NCI-H345 (cell line): ENCODE results near the gene CIDEB.
A peak's percentile ranks its signal among the peaks of the same experiment; 100 is the strongest.
"Not testable (repeated sequence)": the region's sequence is repeated elsewhere in the genome, so short reads cannot be mapped to it uniquely, and the experiment has no call there.

ENCODE experiments used
- DNase-seq: peaks from one replicate; lab custom pipeline; 2025; lab: John Stamatoyannopoulos, UW

CIDEB gene, protein sequence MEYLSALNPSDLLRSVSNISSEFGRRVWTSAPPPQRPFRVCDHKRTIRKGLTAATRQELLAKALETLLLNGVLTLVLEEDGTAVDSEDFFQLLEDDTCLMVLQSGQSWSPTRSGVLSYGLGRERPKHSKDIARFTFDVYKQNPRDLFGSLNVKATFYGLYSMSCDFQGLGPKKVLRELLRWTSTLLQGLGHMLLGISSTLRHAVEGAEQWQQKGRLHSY

DNA sequence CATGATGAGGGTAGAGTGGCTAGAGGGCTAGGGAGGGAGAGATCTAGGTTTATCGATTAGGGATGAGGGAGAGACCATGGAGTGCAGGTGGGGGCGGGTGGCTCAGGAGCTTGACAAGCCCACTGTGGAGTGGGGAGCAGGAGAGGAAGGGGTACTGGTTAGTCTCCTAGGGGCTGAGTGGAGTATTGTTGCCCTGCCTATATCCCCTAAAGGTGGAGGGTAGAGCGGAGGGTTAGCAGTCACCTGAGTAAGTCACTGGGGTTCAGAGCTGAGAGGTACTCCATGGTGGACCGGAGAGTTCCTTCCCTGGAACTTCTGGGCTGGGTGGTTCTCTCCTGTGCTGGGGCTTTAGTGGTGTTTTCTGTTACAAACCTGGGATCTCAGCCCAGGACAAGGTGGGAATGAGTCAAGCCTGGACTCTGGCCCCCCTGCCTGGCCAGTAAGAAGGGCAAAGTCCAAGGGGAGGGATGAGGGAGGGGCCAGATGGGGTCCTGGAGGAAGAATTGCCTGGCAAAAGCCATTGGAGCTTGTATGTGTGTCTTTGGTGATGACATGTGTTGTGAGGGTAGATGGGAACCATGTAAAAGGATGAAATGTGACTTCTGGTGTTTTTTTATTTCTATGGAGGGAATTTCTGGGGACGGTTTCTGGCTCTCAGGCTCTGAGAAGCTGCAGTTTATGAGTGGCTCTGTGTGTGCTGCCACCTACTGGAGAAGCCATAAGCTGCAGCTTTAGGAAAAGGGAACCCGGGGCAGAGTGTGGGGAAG is at the start of gene CIDEB:
TSS of gene CIDEB (minus strand) at position 403 of the 767 bp plus-strand sequence. CDS start at position 284, 119 bp downstream.
- DNase-seq, result peak; percentile 45

DNA sequence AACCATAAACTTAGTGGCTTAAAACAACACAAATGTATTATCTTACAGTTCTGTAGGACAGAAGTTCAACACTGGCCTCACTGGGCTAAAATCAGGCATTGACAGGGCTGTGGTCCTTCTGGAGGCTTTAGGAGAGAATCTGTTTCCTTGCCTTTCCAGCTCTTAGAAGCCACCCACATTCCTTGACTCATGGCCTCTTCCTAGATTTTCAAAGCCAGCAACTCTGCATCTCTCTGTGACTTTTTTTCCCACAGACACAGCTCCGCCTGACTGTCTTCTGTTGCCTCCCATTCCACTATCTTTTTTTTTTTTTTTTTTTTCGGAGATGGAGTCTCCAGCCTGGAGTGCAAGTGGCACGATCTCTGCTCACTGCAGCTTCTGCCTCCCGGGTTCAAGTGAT is 48.4 kb upstream of the CIDEB start:
- DNase-seq, result no peak

DNA sequence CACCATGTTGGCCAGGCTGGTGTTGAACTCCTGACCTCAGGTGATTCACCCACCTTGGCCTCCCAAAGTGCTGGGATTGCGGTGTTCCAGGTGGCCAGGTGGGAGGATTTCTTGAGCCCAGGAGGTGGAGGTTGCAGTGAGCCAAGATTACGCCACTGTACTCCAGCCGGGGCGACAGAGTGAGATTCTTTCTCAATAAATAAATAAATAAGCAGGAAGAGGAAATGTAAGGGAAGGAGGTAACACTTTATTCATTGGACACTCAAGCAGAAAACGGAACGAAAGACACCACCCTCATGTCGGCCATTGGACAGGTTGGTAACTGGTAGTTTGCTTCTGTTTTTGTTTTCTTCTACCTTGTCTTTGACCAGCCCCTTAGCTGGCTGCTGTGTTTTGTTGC is 47.2 kb upstream of the CIDEB start:
- no peak for DNase-seq

DNA sequence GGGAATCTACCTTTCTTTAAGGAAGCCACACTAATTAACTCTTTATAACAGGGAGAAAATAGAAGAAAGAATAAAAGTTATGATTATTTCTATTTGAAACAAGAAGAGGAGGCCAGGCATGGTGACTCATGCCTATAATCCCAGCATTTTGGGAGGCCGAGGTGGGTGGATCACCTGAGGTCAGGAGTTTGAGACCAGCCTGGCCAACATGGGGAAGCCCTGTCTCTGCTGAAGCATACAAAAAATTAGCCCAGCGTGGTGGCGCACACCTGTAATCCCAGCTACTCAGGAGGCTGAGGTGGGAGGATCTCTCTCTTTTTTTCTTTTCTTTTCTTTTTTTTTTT is 46.7 kb upstream of the CIDEB start:
- not testable (repeated sequence) for DNase-seq

DNA sequence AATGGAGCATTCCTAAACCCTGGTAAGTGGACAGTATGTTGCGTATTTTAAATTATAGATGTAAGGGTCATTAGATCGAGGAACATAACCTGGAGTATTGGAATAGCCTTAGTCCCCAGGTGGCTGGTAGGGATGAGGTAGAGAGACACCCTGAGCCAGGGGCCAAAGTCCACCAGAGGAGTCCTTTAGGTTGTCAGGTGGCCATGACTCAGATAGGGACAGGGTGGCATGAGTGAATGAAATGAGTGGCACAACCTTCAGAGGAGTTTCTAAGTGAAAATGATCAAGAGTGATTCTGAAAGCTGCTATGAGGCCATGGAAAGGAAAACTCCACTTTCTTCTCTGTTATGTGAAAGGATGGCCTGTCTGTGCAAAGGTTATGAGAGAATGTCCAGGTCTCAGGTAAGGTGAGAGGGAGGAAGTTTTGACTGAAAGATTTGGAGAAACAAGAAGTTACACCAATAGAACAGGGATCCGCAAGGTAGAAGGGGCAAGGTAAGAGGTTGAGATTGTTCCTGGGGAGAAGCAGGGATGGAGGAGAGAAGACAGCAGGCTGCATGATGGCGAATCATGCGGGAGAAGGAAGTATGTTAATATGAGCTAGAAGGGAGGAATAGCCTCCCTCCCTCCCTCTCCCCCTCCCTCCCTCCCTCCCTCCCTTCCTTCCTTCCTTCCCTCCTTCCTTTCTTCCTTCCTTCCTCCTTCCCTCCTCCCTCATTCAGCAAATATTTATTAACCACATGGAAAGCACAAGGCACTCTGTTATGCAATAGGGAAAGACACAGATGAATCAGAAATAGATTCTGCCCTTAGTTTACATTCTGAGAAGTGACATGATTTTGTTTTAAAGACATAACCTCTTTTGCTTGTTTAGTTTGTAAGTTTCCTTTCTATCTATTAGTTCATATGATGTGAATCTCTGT is 46.0 kb upstream of the CIDEB start:
- no peak for DNase-seq

DNA sequence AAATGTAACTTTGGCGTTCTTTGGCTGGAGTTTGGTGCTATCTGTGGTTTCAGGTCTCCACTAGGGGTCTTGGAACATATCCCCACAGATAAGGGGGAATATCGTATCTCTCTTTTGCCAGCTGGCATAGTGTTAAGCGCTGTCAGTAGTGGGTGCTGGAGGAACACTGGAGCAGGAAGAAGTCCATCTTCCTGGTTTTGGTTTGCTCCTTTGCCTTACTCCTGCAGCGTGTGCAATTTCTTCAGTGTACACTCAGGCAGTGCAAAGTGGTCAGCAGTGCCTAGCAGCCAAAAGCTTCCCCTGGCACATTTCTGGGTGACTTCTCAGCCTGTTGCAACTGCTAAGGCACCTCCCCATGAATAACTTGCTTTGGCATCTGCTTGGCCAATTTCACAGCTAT is 43.7 kb upstream of the CIDEB start:
- no peak for DNase-seq

DNA sequence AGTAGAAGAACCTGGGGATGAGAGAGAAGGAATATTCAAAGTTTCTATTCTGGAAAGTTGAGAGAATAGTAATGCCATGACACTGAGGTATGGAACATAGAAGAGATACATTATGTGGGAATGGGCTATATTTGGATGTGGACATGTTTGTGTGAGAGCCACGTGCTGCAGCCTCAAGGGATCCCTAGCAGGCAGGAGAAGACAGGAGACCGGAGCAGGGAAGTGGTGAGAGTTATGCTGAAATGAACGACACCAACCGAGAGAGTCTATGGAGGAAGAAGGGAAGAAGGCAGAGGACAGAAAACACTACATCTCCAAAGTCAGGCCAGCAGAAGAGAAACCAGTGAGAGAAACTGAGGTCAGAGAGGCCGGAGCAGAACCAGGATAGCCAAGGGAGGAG is 42.0 kb upstream of the CIDEB start:
- DNase-seq, result no peak

DNA sequence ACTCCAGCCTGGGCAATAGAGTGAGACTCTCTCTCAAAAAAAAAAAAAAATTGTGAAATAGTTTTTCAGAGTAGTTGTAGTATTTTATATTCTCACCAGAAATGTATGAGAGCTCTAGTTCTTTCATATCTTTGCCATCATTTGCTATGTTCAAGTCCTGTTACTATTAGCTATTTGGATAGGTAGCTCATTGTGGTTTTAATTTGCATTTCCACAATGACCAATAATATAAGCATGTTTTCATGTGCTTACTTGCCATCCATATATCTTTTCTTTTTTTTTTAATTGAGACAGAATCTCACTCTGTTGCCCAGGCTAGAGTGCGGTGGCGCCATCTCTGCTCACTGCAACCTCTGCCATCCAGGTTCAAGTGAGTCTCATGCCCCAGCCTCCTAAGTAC is 40.4 kb upstream of the CIDEB start:
- no peak for DNase-seq

DNA sequence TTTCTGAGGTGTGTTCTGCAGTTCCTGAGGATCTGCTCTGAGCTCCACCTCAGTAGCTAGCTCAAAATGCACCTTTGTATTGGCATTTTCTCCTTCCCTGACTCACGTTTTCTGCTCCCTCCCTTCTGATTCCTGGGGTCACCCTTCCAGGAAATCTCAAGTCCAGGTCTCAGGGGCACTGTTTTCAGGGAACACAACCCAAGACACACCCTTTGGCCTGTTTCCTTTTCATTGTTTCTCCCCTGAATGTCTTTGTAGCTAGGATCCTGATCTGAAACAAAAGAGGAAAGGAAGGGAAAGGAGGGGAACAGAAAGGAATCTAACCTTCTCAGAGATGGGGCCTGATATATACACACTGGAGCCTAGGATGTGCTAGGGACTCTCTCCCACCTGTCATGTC is 39.4 kb upstream of the CIDEB start:
- DNase-seq, result no peak

DNA sequence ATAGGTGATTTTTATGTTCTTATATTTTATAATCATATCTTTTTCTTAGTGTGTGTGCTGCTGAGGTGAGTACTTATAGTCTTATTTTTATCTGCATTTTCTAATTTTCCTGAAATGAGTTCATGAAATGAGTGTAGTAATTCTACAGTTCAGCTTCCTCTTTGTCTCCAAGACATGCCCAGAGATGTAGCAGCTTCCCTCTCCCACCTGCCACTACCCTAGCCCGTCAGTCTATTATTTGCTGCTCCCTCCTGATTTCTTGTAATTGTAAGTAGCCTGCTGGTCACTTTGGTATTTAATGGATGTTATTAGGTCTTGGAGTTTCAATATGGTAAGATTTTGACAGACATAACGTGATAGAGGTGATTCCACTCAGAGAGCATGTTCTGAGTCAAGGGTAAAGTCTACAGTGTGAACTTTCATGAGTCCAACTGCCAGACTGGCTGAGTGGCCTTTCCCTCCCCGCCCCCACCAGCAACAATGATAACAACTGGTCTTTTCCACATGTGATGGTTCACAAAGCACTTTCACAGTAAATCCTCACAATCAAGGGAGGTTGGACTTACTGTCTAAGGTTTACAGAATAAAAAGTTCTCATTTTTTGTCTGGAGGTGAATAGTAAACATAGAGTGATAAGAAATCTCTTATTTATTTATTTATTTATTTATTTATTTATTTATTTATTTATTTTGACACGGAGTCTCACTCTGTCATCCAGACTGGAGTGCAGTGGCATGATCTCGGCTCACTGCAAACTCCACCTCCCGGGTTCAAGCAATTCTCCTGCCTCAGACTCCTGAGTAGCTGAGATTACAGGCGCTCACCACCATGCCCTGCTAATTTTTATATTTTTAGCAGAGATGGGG is 36.3 kb upstream of the CIDEB start:
- no peak for DNase-seq

DNA sequence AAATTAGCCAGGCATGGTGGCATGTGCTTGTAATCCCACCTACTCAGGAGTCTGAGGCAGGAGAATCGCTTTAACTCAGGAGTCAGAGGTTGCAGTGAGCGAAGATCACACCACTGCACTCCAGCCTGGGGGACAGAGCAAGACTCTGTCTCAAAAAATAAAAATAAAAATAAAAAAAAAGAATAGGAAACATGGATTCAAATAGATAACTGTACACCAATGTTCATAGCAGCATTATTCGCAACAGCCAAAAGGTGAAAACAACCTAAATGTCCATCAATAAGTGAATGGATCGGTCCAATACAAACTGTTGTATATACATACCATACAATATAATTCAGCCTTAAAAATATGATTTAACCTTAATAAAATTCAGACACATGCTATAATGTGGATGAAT is 35.1 kb upstream of the CIDEB start:
- DNase-seq, result no peak

DNA sequence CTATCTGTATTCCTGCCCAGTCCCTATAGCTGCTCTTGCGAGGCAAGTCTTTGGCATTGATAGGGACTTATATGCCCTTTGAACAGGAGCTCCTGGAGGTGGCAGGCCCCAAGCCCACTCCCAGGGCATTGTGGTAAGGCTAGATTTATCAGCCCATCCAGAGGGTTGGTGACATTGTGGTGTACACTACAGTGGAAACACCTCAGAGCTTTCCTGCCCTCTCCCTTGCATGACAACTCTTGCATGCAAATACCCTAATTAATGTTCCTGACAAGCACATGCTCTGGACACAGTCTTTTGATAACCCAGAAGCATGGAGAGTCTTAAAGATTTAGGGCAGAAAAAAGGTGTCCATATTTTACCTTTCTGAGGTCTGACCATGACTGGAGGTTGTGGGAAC is 32.8 kb upstream of the CIDEB start:
- DNase-seq, result no peak

DNA sequence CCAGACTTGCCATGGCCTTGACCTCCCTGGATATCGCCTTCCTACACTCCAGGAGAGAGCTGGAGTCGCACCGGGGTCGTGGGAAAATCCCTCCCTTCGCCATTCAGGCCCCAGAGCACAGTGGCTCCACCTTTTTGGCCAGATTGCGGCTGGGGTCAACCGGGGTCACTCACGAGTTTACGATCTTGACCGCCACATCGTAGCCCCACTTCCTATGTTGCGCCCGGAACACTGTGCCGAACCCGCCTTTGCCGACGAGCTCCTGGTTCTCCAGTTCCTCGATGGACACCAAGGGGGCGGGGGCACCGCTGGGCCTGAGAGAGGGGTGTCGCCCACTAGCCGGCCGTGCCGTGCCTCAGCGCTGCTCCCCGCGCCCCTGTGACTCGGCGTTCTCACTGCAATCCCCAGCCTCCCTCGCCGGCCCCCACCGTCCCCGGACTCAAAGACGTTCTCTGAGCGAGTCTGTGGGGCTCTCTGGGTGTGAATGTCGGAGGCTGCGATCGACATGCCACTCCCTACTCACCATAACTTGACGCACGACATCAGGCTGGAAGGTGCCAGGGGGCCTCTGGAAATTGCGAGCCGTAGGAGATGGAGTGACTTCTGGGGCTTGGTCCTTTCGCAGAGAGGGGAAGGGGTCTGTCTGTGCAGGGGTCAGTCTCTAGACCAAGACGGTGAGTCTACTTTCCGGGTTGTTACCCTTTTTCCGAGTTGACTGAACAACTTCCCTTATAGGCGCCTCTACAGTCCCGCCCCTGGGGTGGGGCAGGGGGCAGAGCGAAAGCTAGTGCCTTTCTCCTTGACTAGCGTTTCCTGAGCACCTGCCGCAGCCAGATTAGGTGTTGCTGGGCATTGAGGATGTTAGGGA is 31.7 kb upstream of the CIDEB start, which contains the start of gene RIPK3:
TSS of gene RIPK3 (minus strand) at position 708 of the 868 bp plus-strand sequence. CDS start at position 543, 165 bp downstream.
- DNase-seq, result no peak

DNA sequence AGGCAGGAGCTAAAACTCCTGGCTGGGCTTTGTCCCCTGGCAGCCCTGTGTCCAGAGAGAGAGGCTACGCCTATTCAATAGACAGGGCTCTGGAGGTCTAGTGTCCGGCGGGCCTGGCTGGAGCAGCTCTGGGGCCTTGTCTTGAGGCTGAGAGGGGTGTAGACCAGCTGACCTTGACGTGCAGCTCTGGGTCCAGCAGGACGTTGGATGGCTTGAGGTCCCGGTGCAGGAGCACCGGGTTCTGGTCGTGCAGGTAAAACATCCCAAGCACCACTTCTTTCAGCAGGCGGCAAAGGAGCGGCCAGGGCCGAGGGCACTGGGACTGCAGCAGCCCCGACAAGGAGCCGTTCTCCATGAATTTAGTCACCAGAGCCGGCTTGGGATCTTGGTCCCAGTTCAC is 31.1 kb upstream of the CIDEB start:
- DNase-seq, result no peak

DNA sequence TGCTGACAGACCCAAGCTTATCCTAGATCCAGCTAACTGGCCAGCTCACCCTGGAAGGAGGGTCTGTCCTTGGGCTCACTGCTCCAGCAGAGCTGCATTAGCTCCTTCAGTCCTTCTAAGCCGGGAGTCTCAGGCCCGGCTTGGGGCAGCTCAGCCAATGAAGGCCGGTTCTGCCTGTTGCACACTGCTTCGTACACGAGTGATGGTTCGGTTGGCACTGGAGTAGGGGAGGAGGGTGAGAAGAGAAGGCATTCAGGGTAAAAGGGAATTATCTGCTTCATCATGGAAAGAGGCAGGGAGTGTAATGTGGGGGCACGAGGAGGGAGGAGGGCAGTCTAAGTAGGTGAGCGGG is 30.0 kb upstream of the CIDEB start:
- DNase-seq, result no peak

DNA sequence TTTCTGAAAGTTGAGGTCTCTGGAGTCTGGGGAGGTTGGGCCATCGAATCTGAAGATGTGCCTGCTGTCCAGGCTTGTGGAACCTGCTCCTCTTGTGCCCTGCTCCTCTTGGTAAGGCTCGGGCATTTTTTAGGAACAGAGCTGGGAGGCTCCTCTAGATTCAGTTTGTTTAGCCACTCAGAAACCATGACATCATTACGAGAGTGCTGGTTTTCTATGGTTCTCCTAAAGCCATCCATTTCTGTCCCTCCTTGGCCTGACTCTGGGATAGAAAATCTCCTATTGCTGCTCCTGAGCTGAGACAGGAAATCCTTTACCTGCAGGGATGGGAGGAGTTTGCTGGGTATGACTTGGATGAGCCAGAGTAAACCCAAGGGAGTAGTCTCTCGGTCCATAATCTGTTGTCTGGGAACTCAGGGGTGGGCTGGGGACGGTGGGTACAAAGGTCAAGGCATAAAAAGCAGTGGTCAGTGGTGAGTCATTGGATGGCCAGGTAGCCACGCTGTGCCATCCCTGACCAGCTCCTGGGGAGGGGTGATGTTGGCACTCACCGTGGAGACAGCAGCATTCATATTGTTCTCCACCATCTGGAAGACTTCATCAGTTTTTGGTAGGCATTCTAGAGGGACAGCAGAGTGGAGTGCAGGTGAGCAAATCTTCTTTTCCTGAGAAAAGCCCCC is 29.5 kb upstream of the CIDEB start:
- no peak for DNase-seq

DNA sequence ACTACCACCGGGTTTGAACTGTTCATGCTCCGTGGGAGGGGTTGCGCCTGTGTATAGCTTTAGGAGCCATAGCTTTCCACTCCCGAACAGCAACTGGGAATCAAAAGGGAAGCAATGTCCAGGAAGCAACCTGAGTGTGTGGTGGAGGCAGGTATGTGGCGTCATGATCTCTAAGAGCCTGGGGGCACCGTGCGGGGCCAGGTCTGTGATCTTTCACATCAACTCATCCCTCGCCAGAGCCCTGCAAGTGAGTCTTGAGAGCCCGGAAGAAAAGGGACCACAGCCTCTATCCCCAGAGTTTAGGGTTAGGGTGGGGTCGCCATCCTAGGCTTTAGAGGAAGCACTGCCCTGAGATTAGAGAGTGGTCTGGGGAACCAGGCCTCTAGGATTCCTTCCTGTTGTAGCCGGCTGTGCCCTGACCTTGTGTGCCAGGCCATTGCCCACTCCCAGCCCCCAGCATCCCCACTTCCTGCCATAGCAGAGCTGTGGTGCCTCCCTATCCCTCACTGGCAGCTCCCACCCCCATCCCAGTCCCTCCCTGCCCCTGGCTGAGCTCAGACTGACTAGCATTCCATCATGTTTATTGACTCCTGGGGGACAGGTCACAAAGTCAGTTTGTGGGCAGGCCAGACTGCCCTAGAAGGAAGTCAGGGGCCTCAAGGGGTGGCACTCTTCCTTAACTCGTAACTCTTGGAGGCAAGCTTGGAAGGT is 27.8 kb upstream of the CIDEB start:
- DNase-seq, result no peak

DNA sequence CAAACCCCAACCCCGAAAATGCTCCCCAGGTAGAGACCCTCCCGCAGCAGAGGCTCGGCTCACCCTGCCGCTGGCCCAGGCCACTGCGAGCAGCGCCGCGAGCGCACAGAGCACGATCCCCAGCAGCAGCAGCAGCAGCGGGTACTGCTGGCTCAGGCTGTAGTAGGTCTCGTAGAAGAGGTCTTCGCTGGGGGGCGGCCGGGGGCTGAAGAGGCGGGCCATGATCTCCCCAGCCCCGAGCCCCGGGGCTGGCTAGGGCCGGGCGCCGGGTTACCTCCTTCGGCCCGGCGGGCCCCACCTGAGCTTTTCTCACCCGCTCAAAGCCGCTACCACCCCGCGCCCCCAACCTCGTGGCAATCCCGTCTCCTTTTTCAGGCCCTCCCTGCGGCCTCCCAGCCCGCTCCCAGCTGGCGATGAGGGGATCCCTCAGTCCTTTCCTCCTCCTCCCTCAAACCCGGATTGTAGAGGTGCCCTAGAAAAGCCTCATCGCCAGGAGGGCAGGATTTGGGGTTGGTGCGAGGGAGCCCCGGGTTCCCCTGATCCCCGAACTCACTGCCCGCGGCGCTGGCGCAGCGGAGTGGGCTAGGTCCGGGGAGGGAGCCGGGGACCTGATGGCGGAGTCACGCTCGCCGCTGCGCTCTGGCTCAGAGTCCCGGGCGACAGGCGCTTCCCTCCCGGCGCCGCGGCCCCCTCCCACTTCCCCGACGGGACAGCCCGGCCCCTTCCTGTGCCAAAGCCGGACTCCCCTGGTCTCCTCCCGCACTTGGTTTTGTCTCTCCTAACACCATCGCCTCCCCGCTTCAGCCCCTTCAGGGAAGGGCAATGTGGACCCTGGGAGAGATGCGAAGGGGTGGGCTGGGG is 26.9 kb upstream of the CIDEB start, which contains the start of gene ADCY4:
TSS of gene ADCY4 (minus strand) at position 641 of the 861 bp plus-strand sequence. CDS start at position 222, 419 bp downstream.
- no peak for DNase-seq
